Brain microvascular endothelial cell (primary cell): Measurements from ENCODE around the gene SLC4A4.

Experiments used
- DNase-seq: peaks from one replicate; pipeline ENCODE4 v3.0.0-alpha.2; 2020
- H3K27ac ChIP-seq: fragments of 250-450 bp; sonication (Bioruptor Pico); 2 replicates; pipeline ENCODE4 v1.5.1; 2020; ENCODE audit warnings: mild to moderate bottlenecking, moderate library complexity
- H3K27me3 ChIP-seq: fragments of 250-450 bp; sonication (Bioruptor Pico); replicated peaks from 2 replicates; pipeline ENCODE4 v1.5.1; 2020; ENCODE audit warnings: mild to moderate bottlenecking
- H3K36me3 ChIP-seq: fragments of 250-450 bp; sonication (Bioruptor Pico); replicated peaks from 2 replicates; pipeline ENCODE4 v1.5.1; 2020; ENCODE audit warnings: mild to moderate bottlenecking
- H3K4me3 ChIP-seq: 2 replicates; pipeline ENCODE4 v1.5.1; 2011; ENCODE audit warnings: low read depth, mild to moderate bottlenecking, control low read depth, low read length, moderate library complexity
- CTCF ChIP-seq: IDR thresholded peaks from 2 replicates; pipeline ENCODE4 v1.5.1; 2011; ENCODE audit warnings: low read depth, mild to moderate bottlenecking, moderate library complexity, low read length, control low read depth, inconsistent platforms; ENCODE audit errors: missing control alignments
- in situ Hi-C: cut with HindIII; loops from 2 replicates; pipeline ENCODE4 v1.10.0; 2017; ENCODE audit warnings: low sequenced_read_pairs, low pct_ligation_motif_present

The SLC4A4 gene

GRCh38 chr4:71338846-71339593 is at the start of gene SLC4A4:
TSS of gene SLC4A4 (plus strand) at chr4:71339020.
- Histone ChIP-seq H3K27ac (no peak within 1 kb of the TSS), H3K27me3 (no peaks in the 10 kb centered on the region), H3K4me3 (no peak within 1 kb of the TSS), H3K36me3 (no peaks in the 10 kb centered on the region)
- in situ Hi-C loops = no loop called here
- DNase-seq = peak; percentile 77
- TF ChIP-seq CTCF = no peak

- no peaks in the 10 kb centered on the region for H3K27me3 ChIP-seq
- in situ Hi-C loops = no loop called here
- no peak overlapping the region for H3K4me3 ChIP-seq
- no peaks in the 10 kb centered on the region for H3K36me3 ChIP-seq
- peak; percentile 74 for DNase-seq
- H3K27ac ChIP-seq = peak overlapping the region; percentile 5
- no peak for TF ChIP-seq CTCF
Measured at GRCh38 chr4:71290074-71290473, 48.7 kb upstream of the SLC4A4 start.

GRCh38 chr4:71290476-71290875 is 48.3 kb upstream of the SLC4A4 start:
- H3K27ac ChIP-seq = peak overlapping the region; percentile 5
- no peak overlapping the region for H3K4me3 ChIP-seq
- TF ChIP-seq CTCF = no peak
- no peaks in the 10 kb centered on the region for H3K36me3 ChIP-seq
- H3K27me3 ChIP-seq = no peaks in the 10 kb centered on the region
- in situ Hi-C loops = no loop called here
- no peak for DNase-seq

GRCh38 chr4:71292228-71292627 is 46.6 kb upstream of the SLC4A4 start:
- Histone ChIP-seq H3K27me3 (no peaks in the 10 kb centered on the region), H3K36me3 (no peaks in the 10 kb centered on the region), H3K27ac (no peak overlapping the region), H3K4me3 (no peak overlapping the region)
- in situ Hi-C loops = no loop called here
- TF ChIP-seq CTCF = no peak
- no peak for DNase-seq

GRCh38 chr4:71293705-71294104 is 45.1 kb upstream of the SLC4A4 start:
- in situ Hi-C loops = no loop called here
- Histone ChIP-seq H3K27ac (peak overlapping the region; percentile 59), H3K36me3 (no peaks in the 10 kb centered on the region), H3K27me3 (no peaks in the 10 kb centered on the region), H3K4me3 (no peak overlapping the region)
- peak; percentile 81 for DNase-seq
- no peak for TF ChIP-seq CTCF

- peak; percentile 19 for DNase-seq
- Histone ChIP-seq H3K27me3 (no peaks in the 10 kb centered on the region), H3K4me3 (no peak overlapping the region), H3K36me3 (no peaks in the 10 kb centered on the region), H3K27ac (peak overlapping the region; percentile 59)
- TF ChIP-seq CTCF = no peak
- in situ Hi-C loops = no loop called here
Measured at GRCh38 chr4:71294301-71294700, 44.5 kb upstream of the SLC4A4 start.
